GM12891 (cell line): ENCODE results near the gene RNF213.

Experiments used
- PAX5 ChIP-seq: IDR thresholded peaks from 2 replicates; pipeline ENCODE4 v1.6.1; 2011; ENCODE audit warnings: low read length, moderate library complexity, mild to moderate bottlenecking; ENCODE audit not compliant: insufficient read depth, severe bottlenecking
- POLR2A ChIP-seq: IDR thresholded peaks from 2 replicates; pipeline ENCODE4 v1.6.1; 2011; ENCODE audit warnings: low read depth, low read length, control low read depth
- POLR2AphosphoS5 ChIP-seq: IDR thresholded peaks from 2 replicates; pipeline ENCODE4 v1.6.1; 2011; ENCODE audit warnings: low read depth, low read length, control low read depth
- POU2F2 ChIP-seq: IDR thresholded peaks from 2 replicates; pipeline ENCODE4 v1.6.1; 2011; ENCODE audit warnings: low read depth, mild to moderate bottlenecking, control low read depth, low read length, moderate library complexity
- TAF1 ChIP-seq: IDR thresholded peaks from 2 replicates; pipeline ENCODE4 v1.6.1; 2011; ENCODE audit warnings: low read depth, low read length, control low read depth

DNA sequence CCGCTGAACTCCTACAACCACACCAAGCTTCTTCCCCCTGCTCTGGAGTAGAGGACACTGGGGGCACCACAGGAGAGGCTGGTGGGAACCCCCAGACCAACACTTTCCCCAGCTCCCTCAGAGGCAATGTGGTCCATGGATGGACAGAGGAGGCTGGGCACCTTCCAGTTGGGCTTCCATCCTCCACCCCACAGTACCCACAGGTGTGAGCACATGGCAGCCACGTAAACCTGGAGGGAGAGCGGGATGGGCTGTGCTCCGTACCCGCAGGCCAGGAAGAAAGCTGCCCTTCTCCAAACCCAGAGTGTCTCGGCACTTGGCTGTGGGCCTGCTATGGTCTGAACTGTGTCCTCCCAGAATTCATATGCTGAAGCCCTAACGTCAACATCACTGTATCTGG lies 42.3 kb upstream of the RNF213 start:
- TF ChIP-seq POLR2AphosphoS5 (no peak), POU2F2 (no peak), POLR2A (no peak), TAF1 (no peak), PAX5 (no peak)
